Measurements from ENCODE around the gene ALDH1A1. TPM values are rescaled to one million over a fixed set of nuclear protein-coding genes. Genes with fewer than 3 reads are reported as not detected.

The ALDH1A1 gene
- not detected in 2 replicates for total RNA-seq (2014; rRNA removed; shearing (Covaris generic); ENCODE audit: low replicate concordance)

GRCh38 chr9:72952914-72953313, at the start of gene ALDH1A1:
Gene ALDH1A1 (minus strand): TSS chr9:72953053. CDS start chr9:72953000, 53 bp downstream.
- DNase-seq, result no peak
- Histone ChIP-seq H3K9me3 (no peaks in the 10 kb centered on the region), H3K36me3 (no peaks in the 10 kb centered on the region), H3K27me3 (0 out of 2 replicates have a peak, but pooled peaks cover 2% of the 10 kb centered on the region), H3K4me3 (no peak within 1 kb of the TSS)

DNA sequence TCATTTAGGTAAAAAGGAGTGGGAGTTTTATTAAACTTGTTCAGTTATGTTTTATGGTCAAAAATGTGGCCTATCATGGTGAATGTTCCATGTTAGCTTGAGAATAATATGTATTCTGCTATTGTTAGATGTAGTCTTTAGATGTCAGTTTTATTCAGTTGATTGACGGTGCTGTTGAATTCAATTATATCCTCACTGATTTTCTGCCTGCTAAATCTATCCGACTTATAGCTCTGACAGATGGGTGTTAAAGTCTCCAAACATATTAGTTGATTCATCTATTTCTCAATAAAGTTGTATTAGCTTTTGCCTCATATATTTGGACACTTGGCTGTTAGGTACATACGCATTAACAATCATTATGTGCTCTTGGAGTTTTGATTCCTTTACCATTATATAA, 49.0 kb upstream of the ALDH1A1 start:
- H3K4me3 ChIP-seq, result no peak overlapping the region
- DNase-seq, result no peak
- H3K36me3 ChIP-seq, result no peaks in the 10 kb centered on the region
- H3K9me3 ChIP-seq, result no peaks in the 10 kb centered on the region
- H3K27me3 ChIP-seq, result no peaks in the 10 kb centered on the region

GRCh38 chr9:72998363-72998762, 45.5 kb upstream of the ALDH1A1 start:
- no peak for DNase-seq
- Histone ChIP-seq H3K9me3 (no peaks in the 10 kb centered on the region), H3K36me3 (no peaks in the 10 kb centered on the region)

DNA sequence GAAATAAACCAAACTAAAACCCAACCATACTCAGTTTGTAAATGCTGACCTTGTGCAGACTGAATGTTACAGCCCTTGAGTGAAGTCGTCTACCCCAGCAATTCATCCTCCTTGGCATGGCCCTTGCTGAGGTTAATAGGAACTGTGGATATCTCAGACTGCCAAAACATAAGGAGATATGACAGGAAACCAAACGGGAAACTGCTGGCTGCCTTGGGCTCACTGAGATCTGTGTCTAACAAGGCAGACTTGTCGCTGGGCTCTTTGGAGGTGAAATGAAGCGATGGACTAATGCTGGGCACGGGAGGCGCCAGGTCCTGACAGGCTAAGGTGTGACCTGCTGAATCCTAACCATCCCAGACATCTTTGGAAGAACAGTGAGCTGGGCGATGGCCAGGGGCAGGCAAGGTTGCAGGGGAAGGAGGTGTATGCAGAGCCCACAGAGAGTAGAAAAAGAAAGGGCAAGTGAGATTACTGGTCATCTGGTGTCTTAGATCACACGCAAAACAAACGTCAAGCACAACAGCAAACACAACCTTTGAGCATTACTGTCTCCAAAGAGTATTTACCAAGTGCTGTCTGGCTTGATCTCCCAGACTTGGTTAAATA, 44.6 kb upstream of the ALDH1A1 start:
- H3K36me3 ChIP-seq, result no peaks in the 10 kb centered on the region
- no peak for DNase-seq
- H3K9me3 ChIP-seq, result no peaks in the 10 kb centered on the region
- H3K4me3 ChIP-seq, result no peak overlapping the region
- no peaks in the 10 kb centered on the region for H3K27me3 ChIP-seq

More at GRCh38 chr9:72998363-72998762, 45.5 kb upstream of the ALDH1A1 start:
- H3K27me3 ChIP-seq, result no peaks in the 10 kb centered on the region
- no peak overlapping the region for H3K4me3 ChIP-seq

GRCh38 chr9:72996684-72997314, 43.9 kb upstream of the ALDH1A1 start:
- no peaks in the 10 kb centered on the region for H3K9me3 ChIP-seq
- no peak overlapping the region for H3K4me3 ChIP-seq
- no peak for DNase-seq
- no peaks in the 10 kb centered on the region for H3K36me3 ChIP-seq
- no peaks in the 10 kb centered on the region for H3K27me3 ChIP-seq

DNA sequence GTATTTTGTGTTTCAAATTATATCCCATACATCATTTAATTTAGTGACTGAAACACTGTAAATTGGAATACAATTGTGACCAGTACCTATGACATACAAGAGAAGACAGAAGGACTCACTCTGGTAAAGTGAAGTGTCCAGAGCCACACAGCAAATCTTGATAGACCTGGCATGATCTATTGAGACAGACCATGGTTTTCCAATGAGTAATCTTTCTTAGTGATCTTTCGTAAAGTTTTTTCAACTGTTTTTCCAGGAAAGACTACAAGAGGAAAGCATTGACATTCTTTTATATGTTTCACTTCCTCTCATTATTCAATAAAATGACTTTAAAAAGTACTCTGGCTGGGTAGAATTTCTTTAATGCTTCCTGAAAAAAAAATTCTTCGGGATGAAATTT, 43.3 kb upstream of the ALDH1A1 start:
- no peaks in the 10 kb centered on the region for H3K9me3 ChIP-seq
- no peak for DNase-seq
- H3K27me3 ChIP-seq, result no peaks in the 10 kb centered on the region
- no peak overlapping the region for H3K4me3 ChIP-seq
- H3K36me3 ChIP-seq, result no peaks in the 10 kb centered on the region

DNA sequence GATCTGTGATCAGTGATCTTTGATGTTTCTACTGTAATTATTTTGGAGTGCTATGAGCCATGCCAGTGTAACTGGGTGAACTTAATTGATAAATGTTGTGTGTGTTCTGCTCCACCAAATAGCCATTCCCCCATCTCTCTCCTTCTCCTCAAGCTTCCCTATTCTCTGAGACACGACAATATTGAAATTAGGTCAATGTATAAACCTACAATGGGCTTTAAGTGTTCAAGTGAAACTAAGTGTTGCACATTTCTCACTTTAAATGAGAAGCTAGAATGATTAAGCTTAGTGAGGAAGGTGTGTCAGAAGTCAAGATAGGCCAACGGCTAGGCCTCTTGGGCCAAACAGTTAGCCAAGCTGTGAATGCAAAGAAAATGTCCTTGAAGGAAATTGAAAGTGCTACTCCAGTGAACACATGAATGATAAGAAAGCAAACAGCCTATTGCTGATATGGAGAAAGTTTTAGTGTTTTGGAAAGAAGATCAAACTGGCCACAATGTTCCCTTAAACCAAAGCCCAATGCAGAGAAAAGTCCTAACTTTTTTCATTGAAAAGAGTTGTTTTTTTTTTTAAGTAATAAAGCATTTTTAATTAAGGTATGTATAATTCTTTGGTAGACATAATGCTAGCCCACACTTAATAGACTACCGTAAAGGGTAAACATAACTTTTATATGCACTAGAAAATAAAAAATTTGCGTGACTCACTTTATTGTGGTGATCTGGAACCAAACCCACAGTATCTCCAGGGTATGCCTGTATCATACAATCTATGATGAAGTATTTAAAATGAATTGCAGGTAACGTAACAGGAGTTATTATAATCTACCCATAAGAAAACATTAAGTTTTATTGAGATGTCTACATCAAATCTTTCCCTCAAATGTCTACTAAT, 42.5 kb upstream of the ALDH1A1 start:
- Histone ChIP-seq H3K27me3 (no peaks in the 10 kb centered on the region), H3K4me3 (no peak overlapping the region), H3K9me3 (no peaks in the 10 kb centered on the region), H3K36me3 (no peaks in the 10 kb centered on the region)
- no peak for DNase-seq

GRCh38 chr9:72991772-72992171, 38.9 kb upstream of the ALDH1A1 start:
- Histone ChIP-seq H3K9me3 (no peaks in the 10 kb centered on the region), H3K36me3 (no peaks in the 10 kb centered on the region), H3K27me3 (no peaks in the 10 kb centered on the region)

DNA sequence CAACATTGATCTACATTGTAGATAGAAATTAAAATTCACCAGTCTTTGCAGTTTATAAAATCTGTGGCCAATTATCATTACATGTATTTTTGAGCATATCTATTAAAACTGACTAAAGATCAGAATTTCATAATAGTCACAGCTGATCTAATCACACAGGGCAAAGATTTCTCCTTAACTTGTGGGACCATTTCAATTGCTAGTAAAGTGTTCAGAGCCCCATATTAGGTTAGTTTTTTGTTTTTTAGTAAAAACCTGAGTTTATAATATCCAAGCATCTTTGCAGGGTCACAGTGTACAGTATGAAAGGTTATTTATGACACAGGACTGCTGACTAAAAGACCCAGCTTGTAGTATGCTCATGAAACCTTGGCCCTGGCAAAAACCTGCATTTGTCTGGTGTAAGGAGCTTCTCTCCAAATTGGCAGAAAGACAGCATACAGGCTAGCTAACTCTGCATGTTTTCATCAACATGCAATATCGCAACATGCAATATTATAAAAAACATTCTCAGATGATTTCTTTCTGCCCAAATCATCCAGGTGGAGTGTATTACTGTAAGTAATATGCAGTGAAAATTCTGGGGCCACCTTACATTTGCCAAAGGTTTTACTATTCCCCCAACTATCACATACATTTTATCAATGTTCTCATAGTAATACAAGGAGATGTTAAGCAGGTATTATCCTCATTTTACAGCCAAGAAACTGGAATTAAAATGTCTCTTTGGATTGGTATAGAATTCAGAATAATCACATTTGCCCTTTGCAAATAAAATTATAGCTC, 37.7 kb upstream of the ALDH1A1 start:
- DNase-seq, result no peak
- no peaks in the 10 kb centered on the region for H3K27me3 ChIP-seq
- H3K36me3 ChIP-seq, result no peaks in the 10 kb centered on the region
- H3K9me3 ChIP-seq, result no peaks in the 10 kb centered on the region
- no peak overlapping the region for H3K4me3 ChIP-seq

More at GRCh38 chr9:72991772-72992171, 38.9 kb upstream of the ALDH1A1 start:
- no peak for DNase-seq
- no peak overlapping the region for H3K4me3 ChIP-seq

DNA sequence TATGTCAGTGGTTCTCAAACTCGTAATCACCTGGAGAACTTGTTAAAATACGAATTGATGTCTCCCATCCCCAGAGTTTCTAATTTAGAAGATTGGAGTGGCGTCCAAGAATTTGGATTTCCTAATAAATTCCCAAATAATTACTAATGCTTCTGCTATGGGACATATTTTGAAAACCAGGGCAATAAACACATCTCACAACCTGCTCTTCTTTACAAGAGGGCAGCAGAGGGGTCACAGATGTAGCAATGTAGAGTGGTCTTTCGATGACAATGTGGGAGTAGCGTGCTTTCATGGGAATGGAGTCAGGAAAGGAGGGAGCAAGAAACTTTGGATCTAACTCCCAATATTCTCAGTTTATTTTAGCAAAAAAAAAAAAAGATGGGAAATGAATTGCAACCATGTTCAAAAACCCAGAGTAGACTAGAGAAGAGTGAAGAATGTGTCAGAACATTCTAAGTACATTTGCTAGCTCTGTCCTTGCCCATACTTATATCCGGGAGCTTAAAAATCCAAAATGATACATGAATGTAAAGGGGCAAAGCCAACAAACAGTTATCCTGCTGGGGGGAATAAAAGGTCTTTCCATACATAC, 33.8 kb upstream of the ALDH1A1 start:
- H3K4me3 ChIP-seq, result no peak overlapping the region
- H3K27me3 ChIP-seq, result no peaks in the 10 kb centered on the region
- no peak for DNase-seq
- H3K36me3 ChIP-seq, result no peaks in the 10 kb centered on the region
- H3K9me3 ChIP-seq, result no peaks in the 10 kb centered on the region

GRCh38 chr9:72985746-72986145, 32.9 kb upstream of the ALDH1A1 start:
- Histone ChIP-seq H3K36me3 (no peaks in the 10 kb centered on the region), H3K27me3 (no peaks in the 10 kb centered on the region), H3K4me3 (no peak overlapping the region), H3K9me3 (no peaks in the 10 kb centered on the region)
- no peak for DNase-seq

DNA sequence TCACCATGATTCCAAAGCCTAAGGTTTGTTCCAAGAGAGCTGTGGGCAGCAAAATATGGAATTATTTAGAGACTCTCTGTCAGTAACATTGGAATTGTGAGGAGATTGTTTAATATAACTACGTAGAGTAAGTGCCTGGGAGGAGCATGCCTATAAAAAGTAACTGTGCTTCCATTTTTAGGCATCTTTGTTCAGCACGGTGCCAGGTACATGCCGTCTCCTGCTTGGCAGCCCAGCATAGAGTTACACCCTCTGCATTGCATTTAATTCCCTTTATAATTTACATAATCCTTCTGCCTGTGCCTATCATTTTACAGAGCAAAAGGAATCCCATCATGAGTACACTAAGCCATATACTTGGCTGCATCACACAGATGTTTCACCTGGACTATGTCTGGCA, 32.1 kb upstream of the ALDH1A1 start:
- no peak for DNase-seq
- no peak overlapping the region for H3K4me3 ChIP-seq

GRCh38 chr9:72984226-72984947, 31.5 kb upstream of the ALDH1A1 start:
- Histone ChIP-seq H3K9me3 (no peaks in the 10 kb centered on the region), H3K27me3 (no peaks in the 10 kb centered on the region), H3K4me3 (no peak overlapping the region), H3K36me3 (no peaks in the 10 kb centered on the region)
- DNase-seq, result no peak

More for the DNA sequence above, 32.1 kb upstream of the ALDH1A1 start:
- no peaks in the 10 kb centered on the region for H3K27me3 ChIP-seq
- no peaks in the 10 kb centered on the region for H3K9me3 ChIP-seq
- no peaks in the 10 kb centered on the region for H3K36me3 ChIP-seq

- H3K27me3 ChIP-seq, result no peaks in the 10 kb centered on the region
- no peak for DNase-seq
- no peaks in the 10 kb centered on the region for H3K36me3 ChIP-seq
- no peak overlapping the region for H3K4me3 ChIP-seq
- H3K9me3 ChIP-seq, result no peaks in the 10 kb centered on the region
Observed at GRCh38 chr9:72983512-72984225, 30.8 kb upstream of the ALDH1A1 start.

GRCh38 chr9:72983056-72983455, 30.2 kb upstream of the ALDH1A1 start:
- no peak for DNase-seq
- Histone ChIP-seq H3K36me3 (no peaks in the 10 kb centered on the region), H3K27me3 (no peaks in the 10 kb centered on the region), H3K4me3 (no peak overlapping the region), H3K9me3 (no peaks in the 10 kb centered on the region)

All from MG63 (cell line).